ENCODE data around the gene HCN2. TPM values are rescaled to one million over a fixed set of nuclear protein-coding genes. Genes with fewer than 3 reads are reported as not detected.

Gene HCN2
- total and polyA plus RNA-seq, 2 of the 13 experiments (the other 11 are each of a cell fraction or from before 2014, with no cell fraction given), result 0.01 TPM; not detected in 1

GRCh38 chr19:660793-661426, 71.2 kb downstream of the HCN2 start (continued):
- TF ChIP-seq ARID3A (IDR thresholded peaks at IDR 0.05; ENCODE audit: low read depth, low read length) (peak; percentile 92), ZFX (CRISPR knock-in tag; IDR thresholded peaks at IDR 0.05; ENCODE audit: low read depth) (peak; percentile 96), ZNF75D (CRISPR knock-in tag; IDR thresholded peaks at IDR 0.05; ENCODE audit: borderline replicate concordance) (no peak), XRCC5 (optimal IDR thresholded peaks at IDR 0.05; ENCODE audit: low read length) (no peak), ZNF773 (CRISPR knock-in tag; IDR thresholded peaks at IDR 0.05; ENCODE audit: borderline replicate concordance) (no peak; the same call in 1 of the 2 replicates), FOXA1 (IDR thresholded peaks at IDR 0.05) (no peak), FOXA1 (CRISPR knock-in tag; IDR thresholded peaks at IDR 0.05) (peak; percentile 59), ZNF781 (CRISPR knock-in tag; IDR thresholded peaks at IDR 0.05; ENCODE audit: borderline replicate concordance, not compliant biosample characterization) (no peak), PRDM4 (CRISPR knock-in tag; IDR thresholded peaks at IDR 0.05; ENCODE audit: borderline replicate concordance) (no peak), ZNF460 (CRISPR knock-in tag; IDR thresholded peaks at IDR 0.05; ENCODE audit: borderline replicate concordance) (no peak), ZNF550 (CRISPR knock-in tag; IDR thresholded peaks at IDR 0.05; ENCODE audit: borderline replicate concordance) (no peak), MLX (CRISPR knock-in tag; IDR thresholded peaks at IDR 0.05) (peak; percentile 63; the same call in 1 of the 2 replicates), CHD2 (IDR thresholded peaks at IDR 0.05; ENCODE audit: low read depth, low read length) (no peak), HDAC6 (IDR thresholded peaks at IDR 0.05; ENCODE audit: low read depth, low read length) (no peak), EP300 (IDR thresholded peaks at IDR 0.05; ENCODE audit: low read depth in 2 of 2, low read length in 2 of 2) (peak in 1 of 2 experiments; percentile 69; a peak in 2 of 4 replicates), EP300 (CRISPR knock-in tag; IDR thresholded peaks at IDR 0.05; ENCODE audit: borderline replicate concordance) (peak; percentile 76), RARA (CRISPR knock-in tag; IDR thresholded peaks at IDR 0.05) (peak; percentile 91), ZNF780A (CRISPR knock-in tag; IDR thresholded peaks at IDR 0.05) (peak; percentile 51; the same call in 1 of the 2 replicates), ZHX2 (IDR thresholded peaks at IDR 0.05; ENCODE audit: low read depth) (peak; percentile 76), ZHX2 (CRISPR knock-in tag; IDR thresholded peaks at IDR 0.05; ENCODE audit: borderline replicate concordance) (no peak)

All from HepG2 (cell line).